IPS-18a (cell line): ENCODE data around the gene TSPAN3.

Experiments used
- H3K27ac ChIP-seq: one replicate; pipeline ENCODE4 v1.5.1; 2013; ENCODE audit warnings: low read length
- H3K27me3 ChIP-seq: one replicate; pipeline ENCODE4 v1.6.1; 2013; ENCODE audit warnings: mild to moderate bottlenecking, low read length; ENCODE audit not compliant: control insufficient read depth, insufficient read depth
- H3K36me3 ChIP-seq: one replicate; pipeline ENCODE4 v1.6.1; 2013; ENCODE audit warnings: low read depth, low read length; ENCODE audit not compliant: control insufficient read depth
- H3K4me1 ChIP-seq: one replicate; pipeline ENCODE4 v1.6.1; 2013; ENCODE audit warnings: low read depth, low read length; ENCODE audit not compliant: control insufficient read depth
- H3K4me3 ChIP-seq: one replicate; pipeline ENCODE4 v1.5.1; 2013; ENCODE audit warnings: low read length
- H3K9ac ChIP-seq: one replicate; pipeline ENCODE4 v1.6.1; 2013; ENCODE audit warnings: mild to moderate bottlenecking, low read length, moderate library complexity
- H3K9me3 ChIP-seq: one replicate; pipeline ENCODE4 v1.6.1; 2013; ENCODE audit warnings: low read depth, low read length; ENCODE audit not compliant: control insufficient read depth

TSPAN3 gene

GRCh38 chr15:77016321-77016695, 54.6 kb downstream of the TSPAN3 start:
- H3K36me3 ChIP-seq = no peaks in the 10 kb centered on the region
- H3K4me1 ChIP-seq = no peaks in the 10 kb centered on the region
- H3K4me3 ChIP-seq = no peak overlapping the region
- no peaks in the 10 kb centered on the region for H3K27me3 ChIP-seq
- no peak overlapping the region for H3K27ac ChIP-seq
- no peaks in the 10 kb centered on the region for H3K9me3 ChIP-seq
- no peak overlapping the region for H3K9ac ChIP-seq

GRCh38 chr15:77015646-77016320, 55.1 kb downstream of the TSPAN3 start:
- Histone ChIP-seq H3K9me3 (no peaks in the 10 kb centered on the region), H3K4me3 (no peak overlapping the region), H3K27ac (no peak overlapping the region), H3K4me1 (no peaks in the 10 kb centered on the region), H3K9ac (no peak overlapping the region), H3K27me3 (no peaks in the 10 kb centered on the region), H3K36me3 (no peaks in the 10 kb centered on the region)

- Histone ChIP-seq H3K4me1 (no peaks in the 10 kb centered on the region), H3K36me3 (no peaks in the 10 kb centered on the region), H3K9me3 (no peaks in the 10 kb centered on the region), H3K27me3 (no peaks in the 10 kb centered on the region), H3K27ac (no peak overlapping the region), H3K4me3 (no peak overlapping the region), H3K9ac (no peak overlapping the region)
Measured at GRCh38 chr15:77014132-77015081, 56.5 kb downstream of the TSPAN3 start.

GRCh38 chr15:77013776-77014131, 57.2 kb downstream of the TSPAN3 start:
- no peak overlapping the region for H3K9ac ChIP-seq
- H3K27me3 ChIP-seq = no peaks in the 10 kb centered on the region
- no peaks in the 10 kb centered on the region for H3K9me3 ChIP-seq
- H3K36me3 ChIP-seq = no peaks in the 10 kb centered on the region
- H3K4me3 ChIP-seq = no peak overlapping the region
- no peak overlapping the region for H3K27ac ChIP-seq
- no peaks in the 10 kb centered on the region for H3K4me1 ChIP-seq

GRCh38 chr15:77012868-77013267, 58.0 kb downstream of the TSPAN3 start:
- Histone ChIP-seq H3K4me3 (no peak overlapping the region), H3K36me3 (no peaks in the 10 kb centered on the region), H3K9me3 (no peaks in the 10 kb centered on the region), H3K9ac (no peak overlapping the region), H3K4me1 (no peaks in the 10 kb centered on the region), H3K27ac (no peak overlapping the region), H3K27me3 (no peaks in the 10 kb centered on the region)

GRCh38 chr15:77012117-77012712, 58.7 kb downstream of the TSPAN3 start:
- Histone ChIP-seq H3K9me3 (no peaks in the 10 kb centered on the region), H3K27me3 (no peaks in the 10 kb centered on the region), H3K27ac (no peak overlapping the region), H3K4me1 (no peaks in the 10 kb centered on the region), H3K36me3 (no peaks in the 10 kb centered on the region), H3K4me3 (no peak overlapping the region), H3K9ac (no peak overlapping the region)

- Histone ChIP-seq H3K4me3 (no peak overlapping the region), H3K36me3 (no peaks in the 10 kb centered on the region), H3K27ac (no peak overlapping the region), H3K4me1 (no peaks in the 10 kb centered on the region), H3K9me3 (no peaks in the 10 kb centered on the region), H3K9ac (no peak overlapping the region), H3K27me3 (no peaks in the 10 kb centered on the region)
Measured at GRCh38 chr15:77010857-77011256, 60.1 kb downstream of the TSPAN3 start.

- H3K27me3 ChIP-seq = no peaks in the 10 kb centered on the region
Measured at GRCh38 chr15:77010312-77010686, 60.6 kb downstream of the TSPAN3 start.

GRCh38 chr15:77009646-77010311, 61.1 kb downstream of the TSPAN3 start:
- H3K27me3 ChIP-seq = no peaks in the 10 kb centered on the region
- H3K9ac ChIP-seq = no peak overlapping the region
- H3K36me3 ChIP-seq = no peaks in the 10 kb centered on the region
- no peak overlapping the region for H3K27ac ChIP-seq
- no peaks in the 10 kb centered on the region for H3K4me1 ChIP-seq
- no peaks in the 10 kb centered on the region for H3K9me3 ChIP-seq
- no peak overlapping the region for H3K4me3 ChIP-seq

More at GRCh38 chr15:77010312-77010686, 60.6 kb downstream of the TSPAN3 start:
- no peaks in the 10 kb centered on the region for H3K9me3 ChIP-seq
- no peaks in the 10 kb centered on the region for H3K4me1 ChIP-seq
- no peak overlapping the region for H3K27ac ChIP-seq
- no peak overlapping the region for H3K4me3 ChIP-seq
- H3K9ac ChIP-seq = no peak overlapping the region
- no peaks in the 10 kb centered on the region for H3K36me3 ChIP-seq

- no peak overlapping the region for H3K4me3 ChIP-seq
- H3K9me3 ChIP-seq = no peaks in the 10 kb centered on the region
- no peaks in the 10 kb centered on the region for H3K4me1 ChIP-seq
- no peaks in the 10 kb centered on the region for H3K36me3 ChIP-seq
- no peak overlapping the region for H3K27ac ChIP-seq
- H3K27me3 ChIP-seq = no peaks in the 10 kb centered on the region
- no peak overlapping the region for H3K9ac ChIP-seq
Measured at GRCh38 chr15:77009176-77009575, 61.7 kb downstream of the TSPAN3 start.

GRCh38 chr15:77004189-77004588, 66.7 kb downstream of the TSPAN3 start:
- H3K27me3 ChIP-seq = no peaks in the 10 kb centered on the region
- no peaks in the 10 kb centered on the region for H3K9me3 ChIP-seq
- no peak overlapping the region for H3K9ac ChIP-seq
- H3K4me1 ChIP-seq = no peaks in the 10 kb centered on the region
- no peaks in the 10 kb centered on the region for H3K36me3 ChIP-seq
- H3K4me3 ChIP-seq = no peak overlapping the region
- no peak overlapping the region for H3K27ac ChIP-seq
